ENCODE data around the gene ZC3H12C.

The ZC3H12C gene

DNA sequence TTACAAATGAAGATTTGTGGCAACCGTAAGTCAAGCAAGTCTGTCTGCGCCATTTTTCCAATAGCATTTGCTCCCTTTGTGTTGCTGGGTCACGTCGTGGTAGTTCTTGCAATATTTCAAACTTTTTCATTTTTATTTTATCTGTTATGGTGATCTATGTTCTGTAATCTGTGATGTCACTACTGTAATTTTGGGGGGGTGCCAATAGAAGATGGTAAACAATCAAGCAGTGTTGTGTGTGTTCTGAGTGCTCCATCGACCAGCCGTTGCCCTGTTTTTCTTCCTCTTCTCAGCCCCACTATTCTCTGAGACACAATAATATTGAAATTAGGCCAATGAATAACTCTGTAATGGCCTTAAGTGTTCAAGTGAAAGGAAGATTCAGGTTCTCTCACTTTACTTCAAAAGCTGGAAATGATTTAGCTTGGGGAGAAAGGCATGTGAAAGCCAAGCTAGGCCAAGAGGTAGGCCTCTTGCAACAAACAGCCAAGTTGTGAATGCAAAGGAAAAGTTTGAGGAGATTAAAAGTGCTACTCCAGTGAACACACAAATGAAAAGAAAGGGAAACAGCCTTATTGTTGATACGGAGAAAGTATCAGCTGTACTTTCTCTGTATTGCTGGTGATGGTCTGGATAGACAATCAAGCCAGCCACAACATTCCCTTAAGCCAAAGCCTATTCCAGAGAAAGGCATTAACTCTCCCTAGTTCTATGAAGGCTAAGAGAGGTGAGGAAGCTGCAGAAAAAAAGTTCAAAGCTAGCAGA, 7.5 kb downstream of the ZC3H12C start:
- no peak for DNase-seq

DNA sequence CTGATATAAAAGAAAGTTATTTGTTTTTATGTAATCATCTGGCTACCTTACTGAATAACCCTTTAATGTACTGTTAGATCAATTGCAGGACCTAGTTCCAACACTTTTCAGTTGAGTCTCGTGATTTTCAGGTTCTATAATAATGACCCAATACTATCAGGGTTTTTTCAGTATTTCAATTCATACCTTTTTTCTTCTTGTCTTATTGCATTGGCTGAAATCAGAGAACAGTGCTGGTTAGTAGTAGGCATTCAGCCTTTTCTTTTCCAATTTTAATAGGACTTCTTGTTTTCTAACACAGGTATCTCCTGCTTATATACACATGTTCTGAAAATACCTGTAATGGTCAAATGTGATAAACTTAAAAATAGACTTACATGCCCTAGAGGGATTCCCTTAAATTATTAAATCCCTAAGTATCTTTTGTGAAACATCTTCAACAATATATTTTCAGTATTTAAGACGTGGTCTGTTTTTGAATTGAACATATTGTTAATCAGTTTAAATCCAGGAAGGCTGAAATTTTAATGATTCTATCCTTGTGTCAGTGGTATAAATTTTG, 13.6 kb downstream of the ZC3H12C start:
- DNase-seq: no peak

GRCh38 chr11:110110854-110111253, 17.7 kb downstream of the ZC3H12C start:
- no peak for DNase-seq

DNA sequence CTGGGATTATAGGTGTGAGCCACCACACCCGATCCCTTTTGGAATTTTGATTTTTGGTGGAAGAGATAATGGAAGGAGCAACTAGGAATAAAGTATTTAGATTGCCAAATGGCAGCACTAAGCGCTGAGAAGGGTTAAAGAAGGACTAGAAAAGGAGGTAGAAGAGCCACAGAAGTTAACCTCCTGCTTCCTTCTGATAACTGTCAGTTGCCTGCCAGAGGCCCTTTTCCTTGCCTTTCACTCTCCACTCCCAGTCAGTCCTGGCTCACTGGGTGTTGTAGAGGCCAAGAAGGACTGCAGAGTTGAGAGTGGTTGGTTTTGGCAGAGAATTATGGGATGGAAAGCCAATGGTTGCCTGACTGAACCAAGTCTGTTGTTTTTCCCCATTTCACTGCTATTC, 19.3 kb downstream of the ZC3H12C start:
- DNase-seq: no peak

DNA sequence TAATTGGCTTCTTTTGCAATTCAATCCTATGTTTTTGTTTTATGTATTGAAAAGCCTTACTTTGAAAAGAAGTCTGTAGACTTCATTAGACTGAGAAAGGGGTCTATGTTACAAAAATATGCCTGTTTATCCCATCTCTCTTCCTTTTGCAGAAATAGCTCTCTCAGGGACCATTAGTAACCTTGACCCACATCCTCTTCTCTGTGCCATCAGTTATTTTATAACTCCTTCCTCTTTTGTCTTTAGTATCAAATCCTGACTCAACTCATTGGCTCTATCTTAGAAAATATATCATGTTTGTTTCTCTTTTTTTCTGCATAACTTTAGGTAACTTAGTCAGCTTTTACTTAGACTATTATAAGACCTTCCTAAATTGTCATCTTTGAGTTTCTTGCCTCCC, 20.3 kb downstream of the ZC3H12C start:
- DNase-seq: no peak

- DNase-seq: no peak
These were observed 20.8 kb downstream of the ZC3H12C start for GRCh38 chr11:110113973-110114372.

GRCh38 chr11:110119317-110119716, 26.1 kb downstream of the ZC3H12C start:
- DNase-seq: no peak

DNA sequence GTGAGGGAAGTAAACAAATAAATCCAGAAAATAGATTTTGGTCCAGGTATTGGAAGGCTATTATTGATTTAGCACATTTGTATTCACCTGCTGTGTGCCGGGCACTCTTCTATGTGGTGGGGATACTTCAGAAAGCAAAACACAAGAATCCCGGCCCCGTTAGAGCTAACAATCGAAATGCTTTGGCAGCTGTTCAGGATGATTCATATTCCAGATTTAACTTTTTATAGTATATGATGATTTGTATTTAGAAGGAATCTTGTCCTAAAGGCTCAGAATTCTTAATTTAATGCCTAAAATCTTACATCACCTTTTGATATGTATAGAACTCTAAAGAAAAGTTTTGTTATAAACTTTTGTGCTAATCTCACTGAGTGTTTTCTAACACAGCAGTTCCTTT, 28.0 kb downstream of the ZC3H12C start:
- DNase-seq: no peak

GRCh38 chr11:110123003-110123402, 29.8 kb downstream of the ZC3H12C start:
- no peak for DNase-seq

- DNase-seq: no peak
These were observed 31.4 kb downstream of the ZC3H12C start for GRCh38 chr11:110124605-110125004.

- DNase-seq: no peak
These were observed 32.4 kb downstream of the ZC3H12C start for GRCh38 chr11:110125632-110126031.

- DNase-seq: no peak
These were observed 33.7 kb downstream of the ZC3H12C start for GRCh38 chr11:110126936-110127335.

DNA sequence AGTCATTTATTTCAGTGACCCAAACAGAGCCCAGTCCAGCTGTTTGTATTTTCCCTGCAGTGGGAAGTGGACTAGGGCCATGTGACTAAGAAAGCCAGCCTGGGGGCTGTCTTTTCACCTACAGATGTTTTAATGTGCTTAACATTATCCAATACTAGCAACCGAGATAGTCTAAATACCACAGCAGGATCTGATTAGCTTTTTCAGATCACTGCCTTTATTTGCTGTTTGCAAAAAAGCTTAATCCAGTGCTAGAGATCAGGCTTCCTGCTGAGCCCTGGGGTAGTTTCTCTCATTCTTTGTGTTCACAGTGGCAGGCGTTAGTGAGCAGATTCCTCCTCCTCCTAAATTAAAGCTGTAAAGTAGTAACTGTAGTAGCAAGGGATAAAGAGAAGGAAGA, 35.0 kb downstream of the ZC3H12C start:
- DNase-seq: no peak

- DNase-seq: peak; percentile 99
These were observed 37.5 kb downstream of the ZC3H12C start for GRCh38 chr11:110130642-110131238.

- DNase-seq: peak; percentile 41
These were observed 38.4 kb downstream of the ZC3H12C start for GRCh38 chr11:110131386-110132123.

DNA sequence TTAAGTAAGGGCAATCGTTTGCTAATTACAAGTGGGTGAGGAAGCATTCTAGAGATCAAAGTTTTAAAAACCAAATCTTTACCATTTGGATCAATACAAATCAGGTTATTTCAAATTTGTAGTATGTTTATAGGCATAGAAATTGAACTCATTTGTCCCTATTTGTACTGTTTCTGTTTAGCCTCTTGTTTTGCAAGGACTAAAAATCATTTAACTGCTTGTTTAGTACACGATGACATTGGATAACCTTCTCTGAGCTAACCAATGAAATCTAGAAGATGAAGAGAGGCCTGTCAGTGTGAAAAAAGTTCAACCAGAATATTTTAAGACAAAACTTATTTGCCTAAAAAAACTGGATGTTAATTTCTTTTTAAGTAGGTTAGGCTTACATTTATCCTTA, 40.0 kb downstream of the ZC3H12C start:
- DNase-seq: no peak

DNA sequence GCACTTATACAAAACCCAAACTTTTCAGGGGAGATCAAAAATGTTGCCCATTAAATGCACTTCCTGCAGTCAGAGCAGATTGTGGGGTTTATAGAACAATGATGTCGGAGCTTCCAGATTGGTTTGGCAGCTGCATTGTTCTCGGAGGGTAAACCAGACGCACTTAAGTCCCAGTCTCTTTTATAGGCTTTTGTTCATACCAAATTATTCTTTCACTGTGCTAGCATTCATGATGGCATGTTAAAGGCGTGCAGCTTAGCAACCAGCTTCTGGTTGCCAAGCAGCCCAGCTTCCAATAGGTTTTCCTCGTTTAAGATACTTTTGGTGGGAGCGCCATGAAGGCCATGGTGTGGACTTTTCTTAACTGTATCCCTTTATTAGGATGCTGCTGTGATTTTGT, 40.9 kb downstream of the ZC3H12C start:
- peak; percentile 90 for DNase-seq

- DNase-seq: no peak
These were observed 48.6 kb downstream of the ZC3H12C start for GRCh38 chr11:110141812-110142211.

DNA sequence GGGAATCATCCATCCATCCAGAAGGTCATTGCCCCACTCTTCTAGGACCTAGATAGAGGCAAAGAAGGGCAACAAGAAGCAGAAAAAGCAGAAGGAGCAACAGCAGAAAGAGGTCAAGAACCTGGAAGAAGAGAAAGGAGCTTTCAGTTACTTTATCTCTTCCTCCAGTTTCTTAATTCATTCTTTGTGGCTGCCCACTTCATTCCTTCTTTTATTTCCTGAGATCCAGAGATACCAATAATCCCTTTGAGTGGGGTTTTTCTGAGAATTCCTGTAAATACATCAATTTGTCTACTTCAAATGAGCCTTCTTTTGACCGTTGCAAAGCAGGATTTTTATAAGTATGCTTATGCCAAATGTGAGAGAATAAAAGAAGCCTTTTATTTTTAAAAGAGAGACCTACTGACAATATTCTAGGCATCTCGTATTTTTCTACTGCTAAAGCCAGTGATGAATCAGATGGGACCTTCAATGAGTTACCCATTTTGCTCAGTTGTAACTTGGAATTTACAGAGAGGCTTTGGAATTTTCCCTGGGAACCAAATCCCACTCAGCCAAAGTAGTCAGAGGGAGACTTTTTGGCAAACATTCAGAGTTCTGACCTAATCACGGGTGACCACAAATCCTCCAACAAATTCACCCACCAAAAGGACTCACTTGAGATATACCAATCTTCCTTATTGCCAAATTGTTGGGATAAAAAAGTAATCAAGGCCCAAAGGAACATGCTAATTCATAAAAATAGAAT, 54.9 kb downstream of the ZC3H12C start:
- no peak for DNase-seq

- no peak for DNase-seq
These were observed 55.9 kb downstream of the ZC3H12C start for GRCh38 chr11:110148775-110149744.

DNA sequence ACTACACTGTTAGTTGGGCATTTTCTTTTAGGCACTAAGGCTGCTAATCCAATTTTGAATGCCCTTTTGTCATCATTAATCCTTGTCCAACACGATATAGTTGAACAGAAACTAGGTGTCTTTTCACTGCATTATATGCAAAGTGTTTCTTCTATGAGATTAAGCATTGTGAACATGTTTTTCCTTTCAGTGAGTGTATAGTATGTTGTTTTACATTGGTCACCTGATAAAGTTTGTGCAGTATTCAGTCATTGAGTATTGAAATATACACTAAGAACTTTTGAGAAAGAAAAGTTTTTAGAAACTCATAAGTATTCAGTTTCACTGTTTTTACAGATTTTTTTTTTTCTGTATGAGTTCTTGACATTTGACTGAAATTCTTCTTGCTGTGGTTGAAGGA, 59.0 kb downstream of the ZC3H12C start:
- no peak for DNase-seq

GRCh38 chr11:110153474-110153873, 60.3 kb downstream of the ZC3H12C start:
- DNase-seq: no peak

Data from NCI-H1105 (cell line).